ENCODE results near the gene PRKRIP1.
A peak's percentile ranks its signal among the peaks of the same experiment; 100 is the strongest.
"Not testable (repeated sequence)": the region's sequence is repeated elsewhere in the genome, so short reads cannot be mapped to it uniquely, and the experiment has no call there.

The PRKRIP1 gene

DNA sequence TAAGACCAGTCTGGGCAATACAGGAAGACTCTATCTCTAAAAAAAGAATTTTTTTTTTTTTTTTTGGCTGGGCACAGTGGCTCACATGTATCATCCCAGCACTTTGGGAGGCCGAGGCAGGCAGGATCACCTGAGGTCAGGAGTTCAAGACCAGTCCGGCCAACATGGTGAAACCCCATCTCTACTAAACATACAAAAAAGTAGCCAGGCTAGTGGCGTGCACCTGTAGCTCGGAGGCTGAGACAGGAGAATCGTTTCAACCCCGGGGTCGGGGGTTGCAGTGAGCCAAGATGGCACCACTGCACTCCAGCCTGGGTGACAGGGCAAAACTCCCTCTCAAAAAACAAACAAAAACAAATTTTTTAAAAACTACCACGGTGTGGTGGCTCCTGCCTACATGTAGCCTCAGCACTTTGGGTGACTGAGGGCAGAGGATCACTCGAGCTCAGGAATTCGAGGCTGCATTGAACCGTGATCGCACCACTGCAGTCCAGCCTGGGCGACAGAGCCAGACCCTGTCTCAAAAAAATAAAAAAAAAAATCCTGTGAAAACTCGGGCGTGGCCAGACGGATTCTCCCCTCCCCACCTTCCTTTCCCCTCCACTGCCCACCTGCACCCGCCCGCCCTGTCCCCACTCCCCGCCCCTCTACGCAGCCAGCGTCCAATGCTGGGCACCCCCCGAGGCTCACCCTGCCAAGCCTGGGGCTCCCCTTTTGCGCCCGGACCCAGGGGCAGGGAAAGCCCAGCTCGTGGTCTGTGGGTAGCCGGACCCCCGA, 36.5 kb downstream of the PRKRIP1 start:
- DNase-seq: no peak

GRCh38 chr7:102433219-102434038, 37.3 kb downstream of the PRKRIP1 start, which contains the start of gene ORAI2:
TSS of gene ORAI2 (plus strand) at chr7:102433575. CDS start at chr7:102438957, 5,382 bp downstream.
- DNase-seq: peak; percentile 56

DNA sequence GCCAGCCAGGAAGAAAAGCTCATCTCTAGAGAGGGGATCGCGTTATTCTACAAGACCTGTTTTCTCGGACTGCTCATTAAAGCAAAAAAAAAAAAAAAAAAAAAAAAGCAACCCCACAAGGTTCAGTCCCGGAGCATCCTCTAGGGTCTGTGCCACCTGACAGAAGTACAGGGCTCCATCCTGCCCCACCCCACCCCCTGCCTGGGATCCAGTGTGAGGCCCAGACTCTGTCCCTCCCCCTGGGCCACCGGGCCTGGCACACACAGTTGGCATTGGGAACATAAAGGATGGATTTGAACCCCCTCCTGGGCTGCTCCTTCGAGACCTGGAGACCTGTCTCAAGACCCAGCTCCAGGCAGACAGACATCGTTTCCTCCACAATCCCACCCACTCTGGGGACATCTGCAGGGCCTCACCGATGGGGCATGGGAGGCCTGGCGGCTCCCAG, 37.9 kb downstream of the PRKRIP1 start:
- no peak for DNase-seq

- DNase-seq: no peak
Observed at GRCh38 chr7:102436118-102436517, 40.0 kb downstream of the PRKRIP1 start.

- DNase-seq: no peak
Observed at GRCh38 chr7:102439963-102440795, 44.0 kb downstream of the PRKRIP1 start.

DNA sequence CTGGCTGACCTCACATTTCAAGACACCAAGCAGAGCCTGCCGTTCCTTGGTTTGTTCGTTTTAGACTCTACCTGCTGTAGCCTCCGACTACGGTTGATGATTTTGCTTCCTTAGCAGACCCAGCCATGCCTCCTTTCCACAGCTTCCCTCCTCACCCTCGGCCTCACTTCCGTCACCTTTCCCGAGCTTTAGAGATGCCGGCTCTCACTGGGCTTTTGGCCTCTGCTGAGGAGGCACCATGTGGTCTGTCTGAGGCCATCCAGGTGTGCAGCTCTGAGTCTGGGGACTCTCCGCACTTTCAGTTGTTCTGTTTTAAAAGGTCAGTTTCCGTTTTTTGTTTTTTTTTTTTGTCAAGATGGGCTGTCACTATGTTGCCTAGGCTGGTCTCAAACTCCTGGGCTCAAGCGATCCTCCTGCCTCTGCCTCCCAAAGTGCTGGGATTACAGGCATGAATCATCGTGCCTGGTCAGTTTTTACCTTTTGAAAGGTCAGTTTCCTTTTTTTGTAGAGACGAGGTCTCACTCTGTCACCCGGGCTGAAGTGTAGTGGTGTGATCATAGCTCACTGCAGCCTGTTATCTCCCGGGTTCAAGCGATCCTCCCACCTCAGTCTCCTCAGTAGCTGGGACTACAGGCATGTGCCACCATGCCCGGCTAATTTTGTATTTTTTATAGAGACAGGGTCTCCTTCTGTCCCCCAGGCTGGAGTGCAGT, 49.0 kb downstream of the PRKRIP1 start:
- DNase-seq: no peak

- DNase-seq: no peak
Observed at GRCh38 chr7:102445674-102446071, 49.5 kb downstream of the PRKRIP1 start.

DNA sequence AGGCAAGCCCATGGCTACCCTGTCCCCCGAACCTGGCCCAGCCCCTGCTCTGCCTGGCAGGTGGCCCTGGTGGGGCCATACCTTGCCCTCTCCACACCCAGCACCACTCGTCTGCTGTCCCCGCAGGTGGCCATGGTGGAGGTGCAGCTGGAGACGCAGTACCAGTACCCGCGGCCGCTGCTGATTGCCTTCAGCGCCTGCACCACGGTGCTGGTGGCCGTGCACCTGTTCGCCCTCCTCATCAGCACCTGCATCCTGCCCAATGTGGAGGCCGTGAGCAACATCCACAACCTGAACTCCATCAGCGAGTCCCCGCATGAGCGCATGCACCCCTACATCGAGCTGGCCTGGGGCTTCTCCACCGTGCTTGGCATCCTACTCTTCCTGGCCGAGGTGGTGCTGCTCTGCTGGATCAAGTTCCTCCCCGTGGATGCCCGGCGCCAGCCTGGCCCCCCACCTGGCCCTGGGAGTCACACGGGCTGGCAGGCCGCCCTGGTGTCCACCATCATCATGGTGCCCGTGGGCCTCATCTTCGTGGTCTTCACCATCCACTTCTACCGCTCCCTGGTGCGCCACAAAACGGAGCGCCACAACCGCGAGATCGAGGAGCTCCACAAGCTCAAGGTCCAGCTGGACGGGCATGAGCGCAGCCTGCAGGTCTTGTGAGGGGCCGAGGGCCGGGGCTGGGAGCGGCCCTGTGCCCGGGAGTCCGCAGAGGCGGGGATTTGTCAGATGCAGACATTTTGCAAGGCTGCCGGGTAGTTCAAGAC, 50.4 kb downstream of the PRKRIP1 start:
- no peak for DNase-seq

- no peak for DNase-seq
Observed at GRCh38 chr7:102447311-102447710, 51.1 kb downstream of the PRKRIP1 start.

DNA sequence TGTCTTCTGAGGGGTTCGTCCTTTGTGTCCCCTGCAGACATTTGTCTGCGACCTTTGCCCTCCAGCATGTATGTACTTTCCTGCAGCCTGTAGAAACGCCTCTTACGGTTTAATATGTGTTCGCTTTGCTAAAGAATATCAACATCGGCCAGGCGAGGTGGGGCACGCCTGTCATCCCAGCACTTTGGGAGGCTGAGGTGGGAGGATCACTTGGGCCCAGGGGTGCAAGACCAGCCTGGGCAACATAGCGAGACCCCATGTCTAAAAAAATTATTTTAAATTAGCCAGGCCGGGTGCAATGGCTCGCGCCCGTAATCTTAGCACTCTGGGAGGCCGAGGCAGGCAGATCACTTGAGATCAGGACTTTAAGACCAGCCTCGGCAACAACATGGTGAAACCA, 53.0 kb downstream of the PRKRIP1 start:
- no peak for DNase-seq

- peak; percentile 33 for DNase-seq
Observed at GRCh38 chr7:102450242-102450641, 54.1 kb downstream of the PRKRIP1 start.

DNA sequence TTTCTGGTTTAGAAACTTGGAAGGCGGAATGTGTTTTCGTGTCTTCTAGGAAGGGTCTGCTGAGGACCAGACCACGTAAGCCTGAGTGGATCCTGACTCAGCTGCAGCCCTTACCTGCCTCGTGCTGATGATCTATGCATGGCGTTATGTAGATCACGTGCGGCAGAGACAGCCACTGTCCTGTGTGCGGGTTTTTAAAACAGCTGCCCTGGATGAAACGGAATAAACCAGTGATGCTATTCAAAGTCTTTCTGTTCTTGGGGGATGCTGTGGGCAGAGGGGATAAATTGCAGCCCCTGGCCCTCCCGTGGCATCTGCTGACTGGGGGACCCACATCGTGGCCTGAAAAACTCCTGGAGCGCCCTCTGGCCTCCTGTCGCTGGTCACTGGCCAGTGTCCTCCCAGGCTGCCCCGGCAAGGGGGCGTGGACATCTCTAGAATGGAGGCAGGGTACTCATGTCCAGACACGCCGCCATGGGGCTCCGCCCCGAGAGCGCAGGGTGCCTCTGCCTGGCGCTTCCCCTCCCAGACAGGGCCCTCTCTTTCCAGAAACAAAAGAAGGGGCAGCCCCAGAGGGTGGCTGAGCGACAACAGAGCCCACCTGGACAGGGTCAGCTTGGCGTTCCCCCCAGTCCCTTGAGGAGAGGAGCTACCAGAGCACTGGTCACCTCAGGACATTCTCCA, 55.4 kb downstream of the PRKRIP1 start:
- DNase-seq: no peak

- DNase-seq: no peak
Observed at GRCh38 chr7:102452451-102452850, 56.3 kb downstream of the PRKRIP1 start.

DNA sequence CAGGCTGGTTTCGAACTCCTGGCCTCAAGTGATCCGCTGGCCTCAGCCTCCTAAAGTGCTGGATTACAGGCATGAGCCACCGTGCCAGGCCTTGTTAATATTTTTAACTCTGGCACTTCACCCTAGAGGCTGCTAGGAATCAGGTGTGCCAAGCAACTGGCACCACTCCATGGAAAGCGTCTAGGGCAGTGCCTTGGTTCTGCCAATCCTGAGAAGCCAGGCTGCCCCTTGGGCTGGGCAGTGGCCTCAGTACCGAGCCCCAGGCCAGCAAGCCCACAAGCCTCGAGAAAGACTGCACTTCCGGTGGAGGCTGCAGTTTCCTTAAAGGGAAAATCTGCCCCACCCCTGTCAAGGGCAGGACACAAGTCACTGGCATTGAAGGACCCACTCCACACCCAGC, 57.2 kb downstream of the PRKRIP1 start:
- no peak for DNase-seq

- DNase-seq: no peak
Observed at GRCh38 chr7:102454468-102454867, 58.3 kb downstream of the PRKRIP1 start.

GRCh38 chr7:102454932-102455331, 58.8 kb downstream of the PRKRIP1 start:
- not testable (repeated sequence) for DNase-seq

DNA sequence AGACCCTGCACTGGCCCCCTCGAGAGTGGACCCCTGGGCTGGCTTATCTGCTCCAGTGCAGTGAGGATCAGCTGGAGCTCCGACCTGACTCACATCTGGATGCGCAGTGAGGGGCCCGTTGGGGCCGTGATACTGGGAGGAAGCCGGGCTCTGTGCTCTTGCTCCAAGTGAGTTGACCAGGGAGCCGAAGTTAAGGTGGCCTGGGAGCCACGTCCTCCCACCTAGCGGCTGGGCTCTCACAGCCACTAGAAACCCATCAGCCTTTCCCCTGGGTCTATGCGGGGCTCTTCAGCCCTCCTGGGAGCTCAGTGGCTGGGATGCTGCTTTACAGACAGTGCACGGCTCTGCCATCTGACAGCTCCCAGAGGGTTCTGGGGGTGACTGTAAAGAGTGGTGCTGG, 59.4 kb downstream of the PRKRIP1 start:
- DNase-seq: no peak

DNA sequence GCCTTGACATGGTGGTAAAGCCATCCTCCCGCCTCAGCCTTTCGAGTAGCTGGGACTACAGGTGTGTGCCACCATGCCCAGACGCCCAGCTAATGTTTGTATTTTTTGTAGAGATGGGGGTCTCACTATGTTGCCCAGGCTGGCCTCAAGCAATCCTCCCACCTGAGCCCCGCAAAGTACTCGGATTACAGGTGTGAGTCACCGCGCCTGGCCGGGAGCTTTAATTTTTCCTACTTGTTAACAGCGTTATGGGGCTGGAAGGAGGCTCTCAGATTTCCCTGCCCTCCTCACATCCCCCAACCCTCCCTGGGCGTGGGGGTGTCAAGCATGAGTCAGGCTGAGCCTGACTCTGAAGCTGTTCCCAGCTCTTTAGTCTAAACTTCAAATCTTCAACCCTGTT, 60.2 kb downstream of the PRKRIP1 start:
- DNase-seq: no peak

- no peak for DNase-seq
Observed at GRCh38 chr7:102457352-102457924, 61.3 kb downstream of the PRKRIP1 start.

DNA sequence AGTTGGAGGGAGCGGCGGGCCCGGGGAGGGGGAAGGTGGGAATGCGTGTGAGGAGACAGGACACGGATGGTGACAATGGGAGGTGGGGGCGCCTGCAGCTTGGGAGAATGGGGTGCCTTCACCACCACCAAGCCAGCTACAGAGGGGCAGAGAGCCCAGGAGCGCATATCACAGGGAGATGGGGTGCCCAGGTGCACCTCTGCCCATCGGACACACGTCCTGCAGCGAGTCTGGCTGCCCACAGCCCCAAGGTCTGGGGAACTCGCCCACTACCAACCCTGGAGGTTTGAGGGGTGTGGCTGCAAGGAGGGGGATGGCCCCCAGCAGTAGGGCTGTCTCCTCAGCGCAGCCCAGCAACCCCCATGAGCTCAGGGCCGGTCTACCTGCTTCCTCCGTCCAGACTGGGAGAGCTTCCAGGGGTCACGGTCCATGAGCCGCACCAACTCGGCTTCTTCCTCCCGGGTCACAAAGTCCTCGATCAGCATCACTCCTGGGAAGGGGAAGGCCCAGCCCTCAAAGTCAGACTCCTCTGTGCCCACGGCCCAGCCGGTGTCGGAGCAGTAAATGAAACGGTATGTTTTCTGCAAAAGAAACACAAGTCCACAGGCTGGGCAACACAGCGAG, 63.2 kb downstream of the PRKRIP1 start:
- no peak for DNase-seq

Data from hematopoietic multipotent progenitor cell treated with erythropoietin and hydrocortisone succinate and interleukin-3 and kit ligand, for 8 days (in vitro differentiated cells).